GM12891 (cell line): ENCODE data around the gene RASSF4.
"Not testable (repeated sequence)": the region's sequence is repeated elsewhere in the genome, so short reads cannot be mapped to it uniquely, and the experiment has no call there.

Source experiments
- POLR2A ChIP-seq: IDR thresholded peaks from 2 replicates; pipeline ENCODE4 v1.6.1; 2011; ENCODE audit warnings: low read depth, low read length, control low read depth
- POLR2AphosphoS5 ChIP-seq: IDR thresholded peaks from 2 replicates; pipeline ENCODE4 v1.6.1; 2011; ENCODE audit warnings: low read depth, low read length, control low read depth
- SPI1 ChIP-seq: IDR thresholded peaks from 2 replicates; pipeline ENCODE4 v1.6.1; 2011; ENCODE audit warnings: low read depth, low read length, control low read depth
- TAF1 ChIP-seq: IDR thresholded peaks from 2 replicates; pipeline ENCODE4 v1.6.1; 2011; ENCODE audit warnings: low read depth, low read length, control low read depth

- not testable (repeated sequence) for TF ChIP-seq POLR2AphosphoS5, POLR2A, TAF1, SPI1
Observed at GRCh38 chr10:45014557-45014956, 55.0 kb downstream of the RASSF4 start.
